Upper lobe of left lung (tissue), 4 donors: ENCODE measurements around the gene BEST1.

ENCODE experiments used
- POLR2A ChIP-seq, 4 donors: fragments of 450-650 bp; IDR thresholded peaks; one replicate each; pipeline ENCODE4 v1.5.1; 2016 to 2017; ENCODE audit warnings: antibody characterized with exemption in 4 of 4, mild to moderate bottlenecking in 2 of 4
- POLR2AphosphoS5 ChIP-seq, 2 donors: sonication (generic); formaldehyde crosslinking; IDR thresholded peaks; one replicate each; pipeline ENCODE4 v1.5.1; 2017; ENCODE audit warnings: antibody characterized with exemption in 2 of 2
- TF ChIP-seq, protein P1 (sequence below), 6 experiments: fragments of 450-650 bp in 4 of 6; fragments of 200-600 bp in 2 of 6; sonication (generic) in 2 of 6; IDR thresholded peaks; one replicate each; pipeline ENCODE4 v1.5.1; 2016 to 2019; ENCODE audit warnings: antibody characterized with exemption in 6 of 6

- TF ChIP-seq, protein P1, sequence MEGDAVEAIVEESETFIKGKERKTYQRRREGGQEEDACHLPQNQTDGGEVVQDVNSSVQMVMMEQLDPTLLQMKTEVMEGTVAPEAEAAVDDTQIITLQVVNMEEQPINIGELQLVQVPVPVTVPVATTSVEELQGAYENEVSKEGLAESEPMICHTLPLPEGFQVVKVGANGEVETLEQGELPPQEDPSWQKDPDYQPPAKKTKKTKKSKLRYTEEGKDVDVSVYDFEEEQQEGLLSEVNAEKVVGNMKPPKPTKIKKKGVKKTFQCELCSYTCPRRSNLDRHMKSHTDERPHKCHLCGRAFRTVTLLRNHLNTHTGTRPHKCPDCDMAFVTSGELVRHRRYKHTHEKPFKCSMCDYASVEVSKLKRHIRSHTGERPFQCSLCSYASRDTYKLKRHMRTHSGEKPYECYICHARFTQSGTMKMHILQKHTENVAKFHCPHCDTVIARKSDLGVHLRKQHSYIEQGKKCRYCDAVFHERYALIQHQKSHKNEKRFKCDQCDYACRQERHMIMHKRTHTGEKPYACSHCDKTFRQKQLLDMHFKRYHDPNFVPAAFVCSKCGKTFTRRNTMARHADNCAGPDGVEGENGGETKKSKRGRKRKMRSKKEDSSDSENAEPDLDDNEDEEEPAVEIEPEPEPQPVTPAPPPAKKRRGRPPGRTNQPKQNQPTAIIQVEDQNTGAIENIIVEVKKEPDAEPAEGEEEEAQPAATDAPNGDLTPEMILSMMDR (IDR thresholded peaks at IDR 0.05): no peak
- TF ChIP-seq POLR2A (IDR thresholded peaks at IDR 0.05) (no peak), POLR2AphosphoS5 (IDR thresholded peaks at IDR 0.05) (no peak)
Observed at GRCh38 chr11:62012451-62012831, 62.3 kb downstream of the BEST1 start.
